Epithelial cell of esophagus (primary cell): ENCODE measurements around the gene GNG8.
"Not testable (repeated sequence)": the region's sequence is repeated elsewhere in the genome, so short reads cannot be mapped to it uniquely, and the experiment has no call there.

ENCODE experiments used
- DNase-seq: peaks from one replicate; pipeline ENCODE4 v3.0.0; 2010; ENCODE audit warnings: low read depth
- H3K4me3 ChIP-seq: 2 replicates; pipeline ENCODE4 v1.5.1; 2011; ENCODE audit warnings: mild to moderate bottlenecking, low read length, control low read depth
- TF ChIP-seq, protein P1 (sequence below): IDR thresholded peaks from 2 replicates; pipeline ENCODE4 v1.5.1; 2011; ENCODE audit warnings: low read depth, mild to moderate bottlenecking, low read length, control low read depth, inconsistent platforms; ENCODE audit not compliant: insufficient read depth; ENCODE audit errors: missing control alignments

The GNG8 gene

DNA sequence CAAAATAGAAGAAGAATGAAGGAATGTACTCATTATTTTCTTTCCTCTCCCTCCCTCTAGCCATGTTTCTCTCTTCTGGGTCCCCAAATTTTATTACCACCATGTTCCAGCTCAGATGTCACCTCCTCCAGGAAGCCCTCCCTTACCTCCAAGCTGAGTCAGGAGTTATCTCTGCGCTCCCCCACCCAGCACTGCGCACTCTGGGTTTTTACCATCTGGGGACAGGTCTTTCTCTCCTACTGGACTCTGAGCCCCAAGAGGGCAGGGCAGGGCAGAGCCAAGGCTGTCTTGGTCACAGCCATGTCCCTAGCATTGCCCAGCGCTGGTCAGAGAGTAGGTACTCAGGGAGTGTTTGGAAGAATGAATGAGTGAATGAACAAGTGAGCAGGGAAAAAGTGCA, 2.9 kb downstream of the GNG8 start:
- H3K4me3 ChIP-seq: no peak overlapping the region
- TF ChIP-seq, protein P1, sequence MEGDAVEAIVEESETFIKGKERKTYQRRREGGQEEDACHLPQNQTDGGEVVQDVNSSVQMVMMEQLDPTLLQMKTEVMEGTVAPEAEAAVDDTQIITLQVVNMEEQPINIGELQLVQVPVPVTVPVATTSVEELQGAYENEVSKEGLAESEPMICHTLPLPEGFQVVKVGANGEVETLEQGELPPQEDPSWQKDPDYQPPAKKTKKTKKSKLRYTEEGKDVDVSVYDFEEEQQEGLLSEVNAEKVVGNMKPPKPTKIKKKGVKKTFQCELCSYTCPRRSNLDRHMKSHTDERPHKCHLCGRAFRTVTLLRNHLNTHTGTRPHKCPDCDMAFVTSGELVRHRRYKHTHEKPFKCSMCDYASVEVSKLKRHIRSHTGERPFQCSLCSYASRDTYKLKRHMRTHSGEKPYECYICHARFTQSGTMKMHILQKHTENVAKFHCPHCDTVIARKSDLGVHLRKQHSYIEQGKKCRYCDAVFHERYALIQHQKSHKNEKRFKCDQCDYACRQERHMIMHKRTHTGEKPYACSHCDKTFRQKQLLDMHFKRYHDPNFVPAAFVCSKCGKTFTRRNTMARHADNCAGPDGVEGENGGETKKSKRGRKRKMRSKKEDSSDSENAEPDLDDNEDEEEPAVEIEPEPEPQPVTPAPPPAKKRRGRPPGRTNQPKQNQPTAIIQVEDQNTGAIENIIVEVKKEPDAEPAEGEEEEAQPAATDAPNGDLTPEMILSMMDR: no peak
- no peak for DNase-seq

DNA sequence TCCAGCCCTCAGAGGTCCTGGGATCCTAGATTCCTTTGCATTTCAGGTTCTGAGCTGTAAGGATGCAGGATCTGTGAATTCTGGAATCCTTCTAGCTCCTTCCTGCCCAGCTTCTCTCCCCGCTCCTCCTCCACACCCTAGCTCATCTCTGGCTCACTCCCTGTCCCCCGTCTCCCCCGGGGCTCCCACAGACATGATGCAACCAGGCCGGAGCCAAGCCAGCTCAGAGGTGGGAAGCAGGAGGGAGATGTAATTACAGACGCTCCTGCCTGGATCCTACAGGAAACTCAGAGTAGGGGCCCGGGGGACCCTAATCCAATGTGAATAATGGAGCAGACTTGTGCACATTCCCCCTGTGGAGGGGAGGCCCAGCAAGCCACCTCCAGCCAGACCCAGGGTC, 4.5 kb downstream of the GNG8 start:
- no peak overlapping the region for H3K4me3 ChIP-seq
- TF ChIP-seq, protein P1: no peak
- DNase-seq: peak; percentile 52

GRCh38 chr19:46630586-46631205, 5.3 kb downstream of the GNG8 start:
- DNase-seq: no peak
- H3K4me3 ChIP-seq: no peak overlapping the region

DNA sequence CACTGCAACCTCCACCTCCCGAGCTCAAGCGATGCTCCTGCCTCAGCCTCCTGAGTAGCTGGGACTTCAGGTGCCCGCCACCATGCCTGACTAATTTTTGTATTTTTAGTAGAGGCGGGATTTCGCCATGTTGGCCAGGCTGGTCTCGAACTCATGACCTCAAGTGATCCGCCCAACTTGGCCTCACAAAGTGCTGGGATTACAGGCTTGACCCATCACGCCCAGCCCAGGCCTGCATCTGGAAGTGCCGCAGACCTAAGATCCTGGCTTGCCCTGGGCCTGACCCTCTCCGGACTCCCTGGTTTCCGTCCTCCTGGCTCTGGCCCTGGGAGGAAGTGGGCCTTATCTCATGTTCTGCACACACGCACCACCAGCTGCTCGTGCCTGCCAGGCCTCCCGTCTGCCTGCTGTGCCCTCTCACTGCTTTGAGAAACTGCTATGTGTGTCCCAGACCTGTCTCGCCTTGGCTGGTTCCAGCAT, 6.4 kb downstream of the GNG8 start:
- no peak for DNase-seq
- TF ChIP-seq, protein P1: no peak
- H3K4me3 ChIP-seq: no peak overlapping the region

More at GRCh38 chr19:46630586-46631205, 5.3 kb downstream of the GNG8 start:
- TF ChIP-seq, protein P1: no peak

GRCh38 chr19:46628970-46629369, 7.0 kb downstream of the GNG8 start:
- DNase-seq: not testable (repeated sequence)

DNA sequence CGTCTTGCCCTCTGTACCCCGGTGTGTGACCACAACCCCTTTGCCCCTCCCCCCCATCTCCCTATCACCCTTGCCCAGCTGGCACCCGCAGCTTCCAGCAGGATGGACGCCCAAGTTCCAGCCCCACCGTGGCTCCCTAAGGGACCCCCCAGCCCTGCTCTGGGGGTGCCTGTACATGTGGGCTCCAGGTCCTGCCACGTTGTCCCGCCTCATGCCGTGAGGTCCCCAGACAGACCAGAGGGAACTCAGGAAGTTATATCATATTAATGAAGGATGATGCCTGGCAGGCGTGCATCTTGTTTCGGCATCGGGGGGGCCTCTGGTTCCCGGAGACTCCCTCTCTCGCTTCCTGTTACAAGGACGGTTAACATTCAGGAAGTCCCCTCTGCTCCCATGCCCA, 9.6 kb downstream of the GNG8 start:
- no peak overlapping the region for H3K4me3 ChIP-seq
- TF ChIP-seq, protein P1: no peak
- no peak for DNase-seq

More at GRCh38 chr19:46628970-46629369, 7.0 kb downstream of the GNG8 start:
- not testable (repeated sequence) for H3K4me3 ChIP-seq

GRCh38 chr19:46625731-46626130, 10.3 kb downstream of the GNG8 start:
- TF ChIP-seq, protein P1: no peak
- no peak overlapping the region for H3K4me3 ChIP-seq
- no peak for DNase-seq
